HG02938 (cell line): Measurements from ENCODE around the gene GTF2F2.

Experiments used
- ATAC-seq: cut with Tn5 transposase; IDR thresholded peaks from one replicate; pipeline ENCODE4 v1.9.1; 2021; ENCODE audit warnings: mild to moderate bottlenecking, moderate library complexity; ENCODE audit not compliant: unreplicated experiment

Gene GTF2F2, protein sequence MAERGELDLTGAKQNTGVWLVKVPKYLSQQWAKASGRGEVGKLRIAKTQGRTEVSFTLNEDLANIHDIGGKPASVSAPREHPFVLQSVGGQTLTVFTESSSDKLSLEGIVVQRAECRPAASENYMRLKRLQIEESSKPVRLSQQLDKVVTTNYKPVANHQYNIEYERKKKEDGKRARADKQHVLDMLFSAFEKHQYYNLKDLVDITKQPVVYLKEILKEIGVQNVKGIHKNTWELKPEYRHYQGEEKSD

DNA sequence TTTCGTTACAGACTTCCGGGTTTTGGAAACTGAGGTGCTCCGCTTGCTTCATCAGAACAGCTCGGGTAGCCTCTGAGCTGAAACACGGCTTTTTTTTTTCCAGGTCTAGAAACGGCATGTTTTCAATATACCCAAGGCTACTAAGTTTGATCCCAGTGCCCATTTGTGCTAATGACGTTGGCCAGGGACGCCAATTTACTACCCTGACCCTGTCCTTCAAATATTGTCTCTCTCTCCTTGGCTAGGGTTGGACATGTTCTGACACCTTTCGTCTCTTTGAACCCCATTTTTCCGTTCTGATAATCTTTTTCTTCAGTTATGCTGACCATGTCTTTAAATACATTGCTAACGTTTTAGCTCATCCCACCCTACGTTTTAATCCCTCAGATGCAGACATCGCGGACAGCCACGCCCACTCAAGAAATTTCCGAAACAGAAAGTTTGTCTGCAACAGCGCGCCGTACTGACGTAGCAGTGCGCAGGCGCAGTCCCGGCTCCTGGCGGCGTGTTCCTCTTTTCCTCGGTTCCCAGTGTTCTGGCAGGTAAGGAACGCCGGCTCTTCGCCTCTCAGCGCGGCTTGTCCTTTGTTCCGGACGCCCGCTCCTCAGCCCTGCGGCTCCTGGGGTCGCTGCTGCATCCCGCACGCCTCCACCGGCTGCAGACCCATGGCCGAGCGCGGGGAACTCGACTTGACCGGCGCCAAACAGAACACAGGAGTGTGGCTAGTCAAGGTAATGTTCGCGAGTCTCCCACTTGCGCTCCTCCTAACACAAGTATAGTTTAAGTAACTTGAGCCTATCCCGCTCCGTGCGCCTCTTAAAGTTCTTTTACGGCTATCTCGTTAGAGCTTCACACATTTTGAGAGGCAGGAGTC is at the start of gene GTF2F2:
Gene GTF2F2, plus strand, starts transcription at position 520 of the 874 bp plus-strand sequence. Its CDS starts 146 bp downstream, at position 666.
- ATAC-seq: peak; percentile 70

DNA sequence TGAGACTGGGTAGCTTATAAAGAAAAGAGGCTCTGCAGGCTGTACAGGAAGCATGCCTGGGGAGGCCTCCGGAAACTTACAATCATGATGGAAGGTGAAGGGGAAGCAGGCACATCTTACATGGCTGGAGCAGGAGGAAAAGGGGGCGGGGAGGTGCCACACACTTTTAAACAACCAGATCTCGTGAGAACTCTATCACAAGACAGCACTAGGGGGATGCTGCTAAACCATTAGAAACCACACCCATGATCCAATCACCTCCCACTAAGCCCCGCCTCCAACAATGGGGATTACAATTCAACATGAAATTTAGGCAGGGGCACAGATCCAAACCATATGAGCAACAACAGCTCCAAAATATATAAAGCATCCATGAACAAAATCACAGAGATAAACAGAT is 46.5 kb upstream of the GTF2F2 start:
- no peak for ATAC-seq

DNA sequence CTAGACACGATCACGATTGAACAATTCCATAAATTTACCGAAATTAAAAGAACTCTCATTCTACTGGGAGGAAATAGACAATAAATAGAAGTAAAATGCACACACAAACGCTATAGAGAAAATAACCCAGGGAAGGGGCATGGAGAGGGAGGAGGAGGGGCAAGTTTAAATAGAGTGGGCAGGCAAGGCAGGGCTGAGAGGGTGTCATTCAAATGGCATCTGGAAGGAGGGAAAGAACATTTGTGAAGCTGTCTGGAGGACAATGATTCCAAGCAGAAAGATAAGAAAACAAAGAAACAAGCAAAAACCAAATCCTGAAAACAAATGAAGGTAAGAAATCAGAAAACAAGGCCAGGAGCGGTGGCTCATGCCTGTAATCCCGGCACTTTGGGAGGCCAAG is 45.6 kb upstream of the GTF2F2 start:
- no peak for ATAC-seq

DNA sequence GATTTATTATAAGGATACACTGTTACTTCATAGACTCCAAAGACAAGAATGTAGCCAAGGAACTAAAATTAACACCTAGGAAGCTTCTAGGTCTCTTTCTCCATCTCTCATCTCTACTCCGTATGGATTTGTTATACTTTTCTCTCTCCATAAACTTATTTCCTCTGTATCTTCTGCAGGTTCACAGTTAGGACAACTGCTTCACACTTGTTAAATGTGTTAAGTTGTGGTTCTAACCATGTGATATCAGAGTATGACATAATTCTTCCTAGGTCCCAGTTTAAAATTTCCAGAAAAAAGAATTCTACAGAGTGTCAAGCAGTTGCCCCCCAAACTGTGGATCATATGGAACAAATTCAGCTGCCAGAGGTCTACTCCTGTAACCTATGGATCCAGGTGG is 42.3 kb upstream of the GTF2F2 start:
- no peak for ATAC-seq

DNA sequence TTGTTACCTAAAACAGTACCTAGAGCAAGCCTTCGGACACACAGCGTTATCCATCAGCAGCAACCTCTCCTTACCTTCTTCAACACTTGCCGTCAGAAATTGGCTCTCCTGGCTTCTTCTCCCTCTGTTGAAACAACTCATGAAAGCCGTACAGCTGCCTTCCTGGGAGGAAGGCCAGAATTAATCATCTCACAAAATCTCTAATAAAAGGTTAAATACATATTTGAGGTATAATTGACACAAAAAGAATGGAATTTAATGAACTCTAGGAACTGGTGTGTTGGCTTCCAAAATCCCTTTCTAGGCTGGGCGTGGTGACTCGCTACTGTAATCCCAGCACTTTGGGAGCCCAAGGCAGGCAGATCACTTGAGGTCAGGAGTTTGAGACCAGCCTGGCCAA is 37.3 kb upstream of the GTF2F2 start:
- ATAC-seq: no peak

DNA sequence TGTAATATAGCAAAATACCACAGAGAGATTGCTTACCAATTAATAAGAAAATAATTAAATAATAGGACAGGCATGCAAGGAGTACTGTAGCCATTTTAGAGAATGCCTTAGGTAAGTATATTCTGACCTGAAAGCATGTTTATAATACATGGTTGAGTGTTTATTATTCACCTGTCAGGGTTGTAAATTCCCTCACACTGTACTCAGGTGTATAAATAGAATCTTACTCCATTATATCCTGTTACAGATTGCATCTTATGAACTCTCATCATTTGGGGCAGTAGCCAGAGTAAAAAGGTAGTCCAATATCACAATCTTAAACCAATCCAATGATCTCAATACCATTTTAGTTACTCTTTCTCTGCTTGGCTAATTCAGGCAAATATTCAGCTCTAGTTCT is 35.8 kb upstream of the GTF2F2 start:
- ATAC-seq: no peak

DNA sequence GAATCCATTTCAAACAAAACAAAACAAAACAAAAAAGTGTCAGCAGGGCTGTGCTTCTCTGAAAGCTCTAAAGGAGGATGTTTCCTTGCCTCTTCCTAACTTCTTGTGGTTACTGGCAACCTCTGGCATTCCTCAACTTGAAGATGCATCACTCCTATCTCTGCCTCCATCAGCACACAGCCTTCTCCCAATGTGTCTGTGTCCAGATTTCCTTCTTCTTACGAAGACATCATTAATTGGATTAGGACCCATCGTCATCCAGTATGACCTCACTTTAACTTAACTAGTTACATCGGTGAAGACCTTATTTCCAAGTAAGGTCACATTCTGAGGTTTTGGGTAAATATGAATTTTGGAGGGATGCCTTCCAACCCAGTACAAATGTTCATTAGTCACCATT is 33.8 kb upstream of the GTF2F2 start:
- ATAC-seq: no peak

DNA sequence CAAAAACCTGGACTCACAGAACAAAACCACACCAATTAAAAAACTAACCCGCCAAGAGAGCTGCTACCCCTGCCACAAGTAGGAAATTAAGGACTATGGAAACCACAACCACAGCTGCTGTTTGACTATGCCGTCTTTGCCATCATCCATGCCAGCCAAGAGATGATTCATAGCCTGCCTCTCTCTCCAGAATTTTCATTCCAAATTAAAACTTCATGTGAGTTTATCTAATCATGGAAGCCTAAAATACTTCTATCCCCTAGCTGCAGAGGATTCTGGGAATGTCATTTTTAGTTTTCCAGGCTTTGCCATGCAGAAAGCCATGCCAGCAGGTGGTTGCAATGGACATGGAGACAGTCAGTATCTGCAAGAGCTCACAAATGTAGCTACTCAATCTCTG is 27.6 kb upstream of the GTF2F2 start:
- no peak for ATAC-seq

DNA sequence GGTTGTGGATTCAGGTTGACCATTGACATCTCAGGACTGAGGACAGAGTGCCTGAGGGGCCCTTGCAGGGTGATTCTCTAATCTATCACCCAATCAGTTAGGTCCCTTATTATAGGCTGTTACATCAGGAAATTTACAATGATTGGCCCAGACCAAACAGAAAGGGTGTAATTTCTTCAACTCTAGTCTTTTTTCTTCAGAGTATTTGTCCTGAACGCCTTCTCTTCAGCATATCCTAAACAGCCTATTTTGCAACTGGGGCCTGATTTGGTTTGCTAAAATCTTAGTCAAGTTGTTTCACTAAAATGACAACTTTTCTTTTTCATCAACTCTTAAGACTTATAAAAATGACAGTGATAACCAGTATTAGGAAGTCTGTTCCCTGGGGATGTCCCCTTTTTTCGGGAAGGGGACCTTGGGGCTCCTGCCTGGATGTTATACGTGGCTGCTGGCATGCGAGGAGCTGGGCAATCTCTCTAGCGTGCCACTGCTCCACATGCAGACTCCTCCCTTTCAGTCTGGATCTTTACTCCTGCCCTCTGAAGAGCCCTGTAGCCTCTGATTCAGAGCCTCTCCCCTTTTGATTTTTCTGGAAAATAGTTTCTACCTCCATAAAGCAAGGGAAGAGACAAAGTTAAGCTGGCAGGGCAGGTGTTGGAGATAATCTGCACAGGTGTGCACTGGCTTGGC is 19.6 kb upstream of the GTF2F2 start:
- ATAC-seq: no peak

DNA sequence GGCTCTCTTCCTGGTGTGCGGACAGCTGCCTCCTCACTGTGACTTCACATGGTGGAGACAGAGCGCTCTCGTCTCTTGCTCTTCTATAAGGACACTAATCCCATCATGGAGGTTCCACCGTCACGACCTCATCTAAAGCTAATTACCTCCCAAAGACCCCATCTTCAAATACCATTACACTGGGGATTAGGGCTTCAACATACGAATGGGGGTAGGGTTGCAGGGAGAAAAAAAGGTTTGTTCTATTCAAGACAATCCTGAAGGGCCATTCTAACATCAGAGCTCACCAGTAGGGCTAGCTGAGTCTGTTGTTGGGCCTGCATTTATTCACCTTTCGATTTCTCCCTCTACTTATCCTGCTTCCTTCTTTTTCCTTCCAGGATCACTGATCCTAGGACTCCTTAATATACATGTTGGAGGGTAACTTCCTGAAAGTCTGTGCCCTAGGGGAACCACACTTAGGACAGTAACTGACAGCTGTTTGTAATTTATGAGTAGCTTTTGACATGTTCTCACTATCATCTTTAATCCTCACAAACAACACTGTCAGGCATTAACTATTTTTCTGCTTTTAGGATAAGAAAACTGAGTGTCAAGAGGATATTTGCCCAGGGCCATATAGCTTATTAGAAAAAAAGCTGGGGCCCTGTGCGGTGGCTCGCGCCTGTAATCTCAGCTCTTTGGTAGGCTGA is 18.8 kb upstream of the GTF2F2 start:
- no peak for ATAC-seq

DNA sequence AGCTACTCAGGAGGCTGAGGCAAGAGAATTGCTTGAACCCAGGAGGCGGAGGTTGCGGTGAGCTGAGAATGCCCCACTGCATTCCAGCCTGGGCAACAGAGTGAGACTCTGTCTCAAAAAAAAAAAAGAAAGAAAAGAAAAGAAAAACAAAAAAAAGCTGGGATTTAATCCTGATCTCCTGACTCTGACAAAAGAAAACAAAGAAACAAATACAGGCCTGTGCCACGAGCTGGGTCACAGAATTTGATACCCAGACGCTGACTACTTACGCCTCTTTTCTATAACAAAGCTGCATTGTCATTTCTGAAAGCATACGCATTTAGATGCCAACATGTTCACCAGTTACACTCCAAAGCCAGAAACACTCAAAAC is 18.2 kb upstream of the GTF2F2 start:
- no peak for ATAC-seq

DNA sequence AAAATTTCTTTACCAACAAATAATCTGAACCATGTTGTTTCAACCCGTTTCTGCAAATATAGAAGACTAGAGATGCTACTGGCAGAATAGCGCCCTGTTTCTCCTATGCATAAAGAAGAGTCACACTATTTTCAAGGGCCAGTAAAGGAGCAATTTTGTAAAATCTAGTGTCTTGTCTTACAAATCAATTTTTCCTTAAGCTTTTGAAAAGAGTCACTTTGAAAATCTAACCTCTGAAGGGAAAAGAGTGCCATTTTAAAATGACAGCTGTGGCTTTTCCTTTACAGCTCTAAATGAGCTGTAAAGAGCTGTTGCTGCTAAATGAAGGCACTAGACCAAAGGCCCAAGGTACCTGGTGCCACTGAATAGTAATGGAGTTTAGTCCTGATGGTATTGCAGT is 16.9 kb upstream of the GTF2F2 start:
- no peak for ATAC-seq

DNA sequence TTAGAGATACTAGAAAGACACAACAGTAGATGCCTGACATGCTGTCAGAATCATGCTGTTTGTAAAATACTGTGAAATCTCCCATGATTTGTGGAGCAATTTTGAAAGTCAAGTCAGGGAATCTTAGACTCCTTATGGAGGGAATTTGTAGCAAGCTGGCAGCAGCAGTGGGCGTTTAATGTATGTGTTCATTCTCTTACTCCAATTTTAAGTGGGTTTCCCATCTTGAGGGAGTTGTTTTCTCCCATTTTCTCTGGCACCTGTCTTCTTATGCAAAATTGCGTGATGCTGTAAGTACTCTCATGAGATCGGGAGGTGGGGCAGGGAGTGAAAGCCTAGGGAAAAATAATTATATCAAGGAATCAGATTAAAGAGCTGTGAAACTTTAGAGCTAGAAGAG is 16.0 kb upstream of the GTF2F2 start:
- no peak for ATAC-seq

DNA sequence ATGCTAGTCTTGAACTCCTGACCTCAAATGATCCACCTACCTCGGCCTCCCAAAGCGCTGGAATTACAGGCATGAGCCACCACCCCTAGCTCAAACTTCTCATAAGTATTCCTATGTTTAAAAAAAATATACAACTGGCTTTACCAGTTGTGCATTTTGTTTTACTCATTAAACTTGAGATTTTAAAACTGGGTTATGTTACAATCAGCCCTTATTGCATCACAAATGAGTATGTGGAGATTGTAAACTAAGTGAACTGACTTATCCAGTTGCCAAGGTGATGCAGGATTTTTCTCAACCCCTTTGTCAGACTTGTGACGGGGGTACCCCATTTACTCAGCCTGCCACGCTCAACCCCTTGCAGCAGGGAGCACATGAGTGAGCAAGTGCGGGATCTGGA is 14.4 kb upstream of the GTF2F2 start:
- ATAC-seq: no peak

DNA sequence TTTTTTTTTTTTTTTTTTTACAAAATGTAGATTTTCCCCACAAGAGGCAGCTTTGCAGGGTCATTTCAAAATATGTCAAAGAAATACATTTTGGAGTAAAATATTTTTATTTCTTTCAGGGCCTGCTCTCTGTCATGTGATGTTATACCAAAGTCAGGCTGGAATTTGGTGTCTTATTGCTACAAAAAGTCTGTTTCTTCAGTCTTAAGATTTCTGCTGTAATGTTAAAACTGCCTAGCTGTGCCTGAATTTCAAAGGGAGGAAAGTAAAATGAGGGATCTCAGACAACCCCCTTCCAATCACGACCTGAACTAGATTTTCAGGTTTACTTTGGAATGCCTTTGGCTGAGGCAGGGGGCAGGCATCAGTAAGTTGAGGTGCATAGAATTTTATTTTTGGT is 12.8 kb upstream of the GTF2F2 start:
- ATAC-seq: no peak

DNA sequence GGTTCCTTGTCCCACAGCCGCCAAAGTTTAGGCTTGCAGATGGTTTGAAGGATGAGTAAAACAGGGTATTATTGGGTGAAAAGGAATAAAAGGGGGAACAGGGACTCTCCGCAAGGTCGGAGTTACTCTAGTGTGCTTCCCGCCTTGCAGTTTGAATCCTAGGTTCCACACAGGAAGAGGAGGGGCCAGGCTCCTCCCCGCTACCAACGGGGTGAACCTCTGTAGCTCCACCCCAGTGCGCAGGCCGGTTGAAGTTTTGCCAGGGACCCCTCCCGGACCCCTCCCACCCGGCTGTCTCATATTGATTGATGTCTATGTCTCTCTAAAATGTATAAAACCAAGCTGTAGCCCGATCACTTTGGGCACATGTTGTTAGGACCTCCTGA is 11.6 kb upstream of the GTF2F2 start:
- no peak for ATAC-seq

DNA sequence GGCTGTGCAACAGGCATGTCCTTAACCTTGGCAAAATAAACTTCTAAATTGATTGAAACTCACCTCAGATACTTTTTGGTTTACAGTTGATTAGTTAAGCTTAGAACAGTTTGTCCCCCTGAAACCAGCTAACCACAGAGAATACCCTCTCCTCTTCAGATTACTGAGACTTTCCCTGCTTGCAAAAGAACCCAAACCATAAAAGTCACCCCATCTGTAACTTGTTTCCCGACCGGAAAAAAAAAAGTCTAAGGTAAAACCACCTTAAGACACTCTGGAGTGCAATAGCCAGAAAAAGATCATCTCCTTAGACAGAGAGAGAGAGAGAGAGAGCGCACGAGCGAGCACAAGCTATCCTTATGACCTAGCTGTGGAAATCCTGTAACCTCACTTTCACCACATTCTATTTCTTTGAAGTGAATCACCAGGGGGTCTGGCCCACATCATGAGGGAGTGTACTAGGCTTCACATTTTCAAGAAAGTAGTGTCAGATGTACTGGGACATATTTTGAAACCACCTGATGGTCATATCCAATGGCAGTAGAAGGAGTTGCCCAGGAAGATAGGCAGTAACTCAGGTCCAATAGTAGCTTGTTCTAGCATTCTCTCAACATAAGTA is 11.1 kb upstream of the GTF2F2 start:
- ATAC-seq: peak; percentile 86

DNA sequence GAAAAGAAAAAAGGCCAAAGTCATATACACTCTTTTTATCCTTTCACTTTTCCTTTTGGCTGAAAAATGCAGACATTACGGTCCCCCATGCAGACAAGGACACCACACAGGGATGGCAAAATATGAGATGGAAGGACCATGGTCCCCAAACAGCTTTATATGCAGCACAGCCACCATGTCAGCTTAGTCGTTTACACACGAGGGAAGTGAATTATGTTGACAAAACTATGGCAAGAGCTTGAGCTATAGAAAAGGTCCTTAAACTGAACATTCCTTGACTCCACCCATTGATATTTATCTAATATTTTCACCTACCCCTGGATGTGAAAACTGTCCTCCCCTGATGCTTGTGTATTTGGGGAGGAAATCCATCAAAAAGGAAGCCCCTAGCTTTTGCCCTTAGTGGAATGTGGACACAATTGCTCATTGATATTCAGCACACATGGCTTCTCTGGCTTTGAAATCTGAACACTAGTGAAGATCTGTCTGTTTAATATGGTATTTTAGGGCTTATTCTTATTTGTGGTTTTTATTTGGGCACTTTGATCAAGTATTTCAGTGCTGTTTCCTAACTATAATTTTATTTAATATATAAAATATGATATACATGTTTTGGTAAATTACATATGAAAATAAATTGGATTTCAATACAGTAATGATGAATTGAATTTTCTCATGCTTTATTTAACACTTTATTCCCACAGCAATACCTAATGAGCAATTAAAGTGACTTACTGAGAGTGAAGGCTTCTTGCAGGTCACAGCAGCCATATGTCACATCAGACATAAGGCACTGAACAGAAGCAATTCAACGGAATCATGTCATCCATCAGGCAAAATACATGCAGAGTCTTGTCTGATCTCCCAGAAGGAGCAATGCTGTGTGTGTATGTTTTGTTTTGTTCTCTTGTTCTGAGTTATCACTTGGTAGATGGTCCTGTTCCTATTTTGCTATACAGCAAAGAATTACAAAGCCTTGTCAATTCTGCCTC is 6.8 kb upstream of the GTF2F2 start:
- no peak for ATAC-seq

DNA sequence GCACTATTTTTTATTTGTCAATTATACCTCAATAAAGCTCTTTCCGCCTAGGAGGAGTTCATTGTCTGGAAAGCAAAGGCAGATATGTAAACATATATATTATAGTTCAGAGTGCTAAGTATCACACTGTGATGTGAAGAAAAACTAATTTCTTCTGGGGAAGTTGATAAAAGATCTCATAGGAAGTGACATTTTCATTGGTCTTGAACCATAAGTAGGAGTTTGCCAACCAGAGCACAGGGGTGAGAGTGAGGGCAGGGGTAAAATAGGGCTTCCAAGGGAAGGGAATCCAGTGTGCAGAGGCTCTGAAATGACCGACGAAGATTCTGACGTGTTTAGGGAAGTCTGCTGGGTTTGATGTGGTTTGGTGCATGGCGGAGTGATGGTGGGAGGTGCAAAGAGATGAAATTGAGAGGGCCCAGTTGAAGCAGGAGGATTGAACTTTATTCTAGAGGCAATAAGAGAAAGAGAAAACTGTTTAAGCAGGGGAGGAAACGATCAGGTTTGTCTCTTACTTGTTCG is 780 bp upstream of the GTF2F2 start:
- ATAC-seq: no peak
